HepG2 (cell line): Measurements from ENCODE around the gene ATXN7L2. TPM values are rescaled to one million over a fixed set of nuclear protein-coding genes. Genes with fewer than 3 reads are reported as not detected.

Source experiments
- ATAC-seq: fragments of 200-7000 bp; cut with Tn5 transposase; 3 replicates; pipeline ENCODE4 v1.9.1; 2020; ENCODE audit warnings: mild to moderate bottlenecking, moderate library complexity
- BruUV-seq: library from RNA; stranded (reverse); fragments of 400-500 nt; replicated peaks from 2 replicates; lab custom pipeline; 2021; lab: Mats Ljungman, UMichigan
- CTCF ChIA-PET: fragments of 300-600 bp; formaldehyde crosslinking; extraction: SDS; loops from one replicate; lab custom pipeline; 2021; ENCODE audit warnings: low total read pairs, inconsistent platforms, low intra/inter-chr PET ratio; lab: Yijun Ruan, JAX
- POLR2A ChIA-PET: fragments of 350-600 bp; sonication (Branson Sonifier 250); formaldehyde crosslinking; loops from one replicate; lab custom pipeline; 2020; ENCODE audit warnings: antibody characterized with exemption, inconsistent platforms; lab: Yijun Ruan, JAX
- DNase-seq: peaks from one replicate; pipeline ENCODE4 v3.0.0-alpha.2; 2015; ENCODE audit warnings: low spot score
- FAIRE-seq: peaks from 3 replicates; lab custom pipeline; 2011; peaks lifted over from hg19 to GRCh38; lab: Jason Lieb, UNC
- H2AFZ ChIP-seq: one replicate; pipeline ENCODE4 v1.6.1; 2011; ENCODE audit warnings: low read length, inconsistent platforms
- H3K27ac ChIP-seq: fragments of 300-600 bp; 3 replicates; pipeline ENCODE4 v1.8.0; 2011; ENCODE audit warnings: mixed run types, mild to moderate bottlenecking, mixed read lengths, low read length, inconsistent platforms; ENCODE audit not compliant: insufficient read depth; ENCODE audit errors: extremely low read length
- H3K27me3 ChIP-seq, 2 experiments: fragments of 200-600 bp in 1 of 2; 2 replicates in 1 of 2; 3 replicates in 1 of 2; pipeline versions ENCODE4 v1.6.0 to v1.8.0; 2011; ENCODE audit warnings: low read length in 2 of 2, mild to moderate bottlenecking in 2 of 2, moderate library complexity in 2 of 2, inconsistent platforms in 1 of 2; ENCODE audit not compliant: insufficient read depth in 2 of 2, control insufficient read depth in 1 of 2
- H3K36me3 ChIP-seq, 2 experiments: fragments of 200-600 bp in 1 of 2; replicated peaks in 1 of 2; 2 replicates in 1 of 2; 3 replicates in 1 of 2; pipeline versions ENCODE4 v1.5.1 to v1.8.0; 2011; ENCODE audit warnings: low read length in 2 of 2, inconsistent platforms in 1 of 2; ENCODE audit not compliant: insufficient read depth in 2 of 2, control insufficient read depth in 1 of 2
- H3K4me1 ChIP-seq: 2 replicates; pipeline ENCODE4 v1.5.1; 2012; ENCODE audit warnings: low read length, inconsistent platforms; ENCODE audit not compliant: insufficient read depth
- H3K4me2 ChIP-seq: 2 replicates; pipeline ENCODE4 v1.6.0; 2011; ENCODE audit warnings: low read depth, low read length, inconsistent platforms
- H3K4me3 ChIP-seq, 3 experiments: fragments of 200-600 bp in 1 of 3; sonication (generic), shearing (Covaris generic) in 1 of 3; replicated peaks in 1 of 3; 2 replicates each; pipeline ENCODE4 v1.5.1; 2011 to 2016; ENCODE audit warnings: low read length in 3 of 3, inconsistent platforms in 2 of 3, low read depth in 2 of 3, mild to moderate bottlenecking in 2 of 3, control low read depth in 1 of 3, mixed read lengths in 1 of 3; ENCODE audit not compliant: insufficient read depth in 1 of 3
- H3K79me2 ChIP-seq: one replicate; pipeline ENCODE4 v1.6.1; 2011; ENCODE audit warnings: low read length, inconsistent platforms; ENCODE audit not compliant: insufficient read depth
- H3K9ac ChIP-seq: 2 replicates; pipeline ENCODE4 v1.6.0; 2011; ENCODE audit warnings: mild to moderate bottlenecking, low read depth, low read length, inconsistent platforms; ENCODE audit not compliant: insufficient read depth
- H3K9me3 ChIP-seq: 2 replicates; pipeline ENCODE4 v1.5.1; 2012; ENCODE audit warnings: mild to moderate bottlenecking, low read length
- H4K20me1 ChIP-seq: 2 replicates; pipeline ENCODE4 v1.6.0; 2011; ENCODE audit warnings: inconsistent platforms, mild to moderate bottlenecking, low read length, moderate library complexity; ENCODE audit not compliant: insufficient read depth
- AGO1 ChIP-seq: fragments of 200-400 bp; formaldehyde crosslinking; IDR thresholded peaks from 2 replicates; pipeline ENCODE4 v1.6.1; 2017; ENCODE audit warnings: mild to moderate bottlenecking, low read depth, low read length, moderate library complexity; ENCODE audit not compliant: poor library complexity, severe bottlenecking
- ATF7-NPFF ChIP-seq: sonication (generic); formaldehyde crosslinking; IDR thresholded peaks from 2 replicates; pipeline ENCODE4 v1.8.1; 2023; ENCODE audit warnings: mild to moderate bottlenecking, low read depth, missing genetic modification reagents, moderate library complexity
- LCORL ChIP-seq, 2 experiments: fragments of 450-650 bp in 1 of 2; sonication (generic) in 1 of 2; formaldehyde crosslinking in 1 of 2; IDR thresholded peaks; 2 replicates each; pipeline versions ENCODE4 v1.5.0 to v1.6.1; 2017 to 2020; ENCODE audit warnings: antibody characterized with exemption in 1 of 2, missing genetic modification reagents in 1 of 2
- NONO ChIP-seq, 2 experiments: fragments of 450-650 bp in 1 of 2; sonication (generic) in 1 of 2; formaldehyde crosslinking in 1 of 2; IDR thresholded peaks in 1 of 2; conservative IDR thresholded peaks in 1 of 2; 2 replicates each; pipeline versions ENCODE4 v1.6.1 to v1.8.0; 2017 to 2022; ENCODE audit warnings: mild to moderate bottlenecking in 1 of 2, missing genetic modification reagents in 1 of 2, moderate library complexity in 1 of 2
- TAF1 ChIP-seq: sonication (generic); formaldehyde crosslinking; IDR thresholded peaks from 2 replicates; pipeline ENCODE4 v1.4.0; 2020; ENCODE audit warnings: missing genetic modification reagents
- U2AF2 ChIP-seq: fragments of 200-400 bp; formaldehyde crosslinking; IDR thresholded peaks from 2 replicates; pipeline ENCODE4 v1.6.1; 2017; ENCODE audit warnings: low read depth, mild to moderate bottlenecking, low read length
- YEATS4 ChIP-seq: sonication (generic); formaldehyde crosslinking; IDR thresholded peaks from 2 replicates; pipeline ENCODE4 v1.4.0; 2020; ENCODE audit warnings: missing genetic modification reagents, borderline replicate concordance
- ZFX ChIP-seq: sonication (generic); formaldehyde crosslinking; IDR thresholded peaks from 2 replicates; pipeline ENCODE4 v1.4.0; 2020; ENCODE audit warnings: mild to moderate bottlenecking, low read depth, missing genetic modification reagents, moderate library complexity
- ZNF761 ChIP-seq: sonication (generic); formaldehyde crosslinking; conservative IDR thresholded peaks from 2 replicates; pipeline ENCODE4 v1.4.0; 2020; ENCODE audit warnings: mild to moderate bottlenecking, missing genetic modification reagents
- ZNF768 ChIP-seq: sonication (generic); formaldehyde crosslinking; IDR thresholded peaks from 2 replicates; pipeline ENCODE4 v1.4.0; 2020; ENCODE audit warnings: missing genetic modification reagents
- ZNF850 ChIP-seq: sonication (generic); formaldehyde crosslinking; conservative IDR thresholded peaks from 2 replicates; pipeline ENCODE4 v1.9.0; 2021; ENCODE audit warnings: mild to moderate bottlenecking, missing genetic modification reagents
- WGBS: methylation state at CpG from one replicate; pipeline ENCODE4 v1.1.6; 2017; ENCODE audit warnings: low lambda C conversion rate; 5-methylcytosine and 5-hydroxymethylcytosine counted together
- in situ Hi-C: cut with HindIII; loops from 2 replicates; pipeline ENCODE4 v1.10.0; 2017; ENCODE audit warnings: low pct_unique_long_range_greater_than_20kb; ENCODE audit not compliant: extremely low pct_ligation_motif_present
- intact Hi-C: fragments of 100-400 bp; cut with micrococcal nuclease; formaldehyde crosslinking; loops from one replicate; pipeline ENCODE4 v1.10.0; 2022; ENCODE audit not compliant: unreplicated experiment
- polyA plus RNA-seq, 8 experiments: library from polyadenylated mRNA; depleted of rRNA in 3 of 8; stranded (reverse) in 7 of 8; unstranded in 1 of 8; fragments of >200 nt; fragmentation: Illumina TruSeq in 4 of 8; extraction: Trizol in 4 of 8; gene quantifications; 2 replicates each; pipeline versions ENCODE4 v1.2.1 to v1.2.3, GENCODE V29; 2011 to 2016; ENCODE audit warnings: low read depth in 4 of 8, missing spikeins in 1 of 8, mixed read lengths in 1 of 8; ENCODE audit not compliant: insufficient read depth in 1 of 8
- total RNA-seq, 5 experiments: library from RNA; depleted of rRNA; stranded (reverse); fragments of >200 nt; fragmentation: Illumina TruSeq; extraction: Trizol; gene quantifications; 2 replicates each; pipeline ENCODE4 v1.2.3, GENCODE V29; 2016; ENCODE audit warnings: low read depth in 1 of 5
- TF ChIP-seq, protein P1 (sequence below): sonication (generic); formaldehyde crosslinking; IDR thresholded peaks from 2 replicates; pipeline ENCODE4 v1.4.0; 2020; ENCODE audit warnings: missing genetic modification reagents

ATXN7L2 gene
- total and polyA plus RNA-seq, 2 of the 13 experiments (the other 11 are each of a cell fraction or from before 2014, with no cell fraction given): 2.7 to 2.8 TPM

DNA sequence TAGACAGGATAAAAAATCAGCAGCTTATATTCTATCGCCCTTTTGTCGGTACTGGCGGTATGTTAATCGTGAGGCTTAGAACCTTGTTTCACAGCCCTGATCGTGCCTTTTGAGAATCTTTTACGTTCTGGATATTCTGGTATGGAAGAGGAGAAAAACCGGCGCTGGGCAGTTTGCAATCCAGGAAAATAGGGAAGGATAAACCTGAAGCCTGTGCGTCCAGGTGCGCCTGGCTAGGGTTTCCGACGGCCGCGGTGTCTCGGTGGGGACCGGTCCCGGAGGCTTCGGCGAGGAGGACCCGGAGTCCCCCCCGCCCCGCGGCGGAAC, 17.6 kb upstream of the ATXN7L2 start:
- WGBS: 5% methylated on average over 15 of the region's 24 CpGs
- Histone ChIP-seq H4K20me1 (no peaks in the 10 kb centered on the region), H3K79me2 (no peaks in the 10 kb centered on the region), H2AFZ (no peak overlapping the region), H3K4me2 (peak overlapping the region; percentile 82), H3K27me3 (peaks cover 0 to 64% of the 10 kb centered on the region in 2 experiments; a peak in 4 of 5 replicates), H3K4me1 (peaks cover 19% of the 10 kb centered on the region), H3K36me3 (no peaks in the 10 kb centered on the region), H3K27ac (no peak overlapping the region), H3K9me3 (no peaks in the 10 kb centered on the region), H3K9ac (no peak overlapping the region), H3K4me3 (peak overlapping the region; percentile 55 to 75 (median 62))
- intact Hi-C loops: no loop called here
- no TSS peak for BruUV-seq
- TF ChIP-seq AGO1: peak; percentile 50
- TF ChIP-seq YEATS4 (CRISPR knock-in tag): 0 out of 2 replicates have a peak, but pooled peaks have one; percentile 51
- no peak for TF ChIP-seq ZNF768 (CRISPR knock-in tag)
- 0 out of 2 replicates have a peak, but pooled peaks have one; percentile 20 for TF ChIP-seq ZNF850
- TF ChIP-seq LCORL (IDR thresholded peaks at IDR 0.05): no peak
- TF ChIP-seq LCORL (CRISPR knock-in tag; IDR thresholded peaks at IDR 0.05): no peak
- CTCF ChIA-PET: no interaction called here
- no peak for FAIRE-seq
- peak; percentile 55; the same call in 2 of the 3 replicates for ATAC-seq
- DNase-seq: no peak
- in situ Hi-C loops: no loop called here
- POLR2A ChIA-PET: interaction anchor here (1.0 kb wide), 1 partner anchor 20 kb away, joined by 3 read pairs; no protein-coding TSS in a partner anchor

DNA sequence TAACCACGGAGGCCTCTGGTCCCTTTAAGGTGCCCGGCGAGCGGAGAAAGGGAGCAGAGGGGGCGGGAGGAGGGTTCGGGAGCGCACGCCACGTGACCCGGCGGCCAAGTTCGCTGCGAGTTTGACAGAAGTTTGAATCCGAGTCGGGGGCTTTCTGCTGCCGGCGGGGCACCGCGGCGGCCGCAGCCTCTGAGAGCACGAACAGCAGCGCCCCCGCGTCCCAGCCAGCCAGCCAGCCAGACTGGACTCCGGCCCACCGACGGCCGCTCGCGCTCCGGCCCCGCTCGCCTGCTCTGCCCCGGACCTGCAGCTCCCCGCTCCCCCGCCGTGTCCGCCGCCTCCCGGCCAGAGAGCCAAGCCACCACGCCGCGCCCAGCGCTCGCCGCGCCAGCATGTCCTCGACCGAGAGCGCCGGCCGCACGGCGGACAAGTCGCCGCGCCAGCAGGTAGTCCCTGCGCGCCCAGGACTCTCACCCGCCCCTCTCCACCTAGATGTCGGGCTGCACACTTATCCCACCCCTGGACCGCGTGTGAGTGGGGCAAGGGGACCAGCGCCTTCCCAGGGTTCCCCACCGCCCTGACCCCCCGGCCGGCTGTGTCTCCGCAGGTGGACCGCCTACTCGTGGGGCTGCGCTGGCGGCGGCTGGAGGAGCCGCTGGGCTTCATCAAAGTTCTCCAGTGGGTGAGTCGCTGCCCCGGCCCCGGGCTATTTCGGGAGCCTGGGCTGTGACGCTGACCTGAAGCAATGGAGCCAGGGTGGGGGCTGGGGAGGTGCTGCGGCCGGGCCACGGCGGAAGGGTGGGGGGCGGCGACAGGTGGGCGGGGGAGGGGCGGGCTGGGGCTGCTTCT, 17.0 kb upstream of the ATXN7L2 start, which contains the start of gene SYPL2:
TSS of gene SYPL2 (plus strand) at position 95 of the 849 bp plus-strand sequence. CDS start at position 393, 298 bp downstream.
- DNase-seq (no peak), FAIRE-seq (no peak), ATAC-seq (peak; percentile 89)
- peak within 1 kb of the TSS; percentile 55 to 75 (median 62) for H3K4me3 ChIP-seq
- no peaks in the 10 kb centered on the region for H3K9me3 ChIP-seq
- POLR2A ChIA-PET: interaction anchor here (1.0 kb wide), 1 partner anchor 19 kb away, joined by 3 read pairs; no protein-coding TSS in a partner anchor
- WGBS: 1% methylated on average over 14 of the region's 88 CpGs
- H3K27me3 ChIP-seq: peaks cover 0 to 61% of the 10 kb centered on the region in 2 experiments; a peak in 4 of 5 replicates
- no TSS peak for BruUV-seq
- CTCF ChIA-PET: no interaction called here
- peak within 1 kb of the TSS; percentile 82 for H3K4me2 ChIP-seq
- no peaks in the 10 kb centered on the region for H3K36me3 ChIP-seq
- peaks cover 19% of the 10 kb centered on the region for H3K4me1 ChIP-seq
- no peak within 1 kb of the TSS for H3K27ac ChIP-seq
- no peak within 1 kb of the TSS for H3K9ac ChIP-seq
- no peaks in the 10 kb centered on the region for H3K79me2 ChIP-seq
- intact Hi-C loops (no loop called here), in situ Hi-C loops (no loop called here)
- no peaks in the 10 kb centered on the region for H4K20me1 ChIP-seq
- H2AFZ ChIP-seq: no peak within 1 kb of the TSS
- TF ChIP-seq, protein P1, sequence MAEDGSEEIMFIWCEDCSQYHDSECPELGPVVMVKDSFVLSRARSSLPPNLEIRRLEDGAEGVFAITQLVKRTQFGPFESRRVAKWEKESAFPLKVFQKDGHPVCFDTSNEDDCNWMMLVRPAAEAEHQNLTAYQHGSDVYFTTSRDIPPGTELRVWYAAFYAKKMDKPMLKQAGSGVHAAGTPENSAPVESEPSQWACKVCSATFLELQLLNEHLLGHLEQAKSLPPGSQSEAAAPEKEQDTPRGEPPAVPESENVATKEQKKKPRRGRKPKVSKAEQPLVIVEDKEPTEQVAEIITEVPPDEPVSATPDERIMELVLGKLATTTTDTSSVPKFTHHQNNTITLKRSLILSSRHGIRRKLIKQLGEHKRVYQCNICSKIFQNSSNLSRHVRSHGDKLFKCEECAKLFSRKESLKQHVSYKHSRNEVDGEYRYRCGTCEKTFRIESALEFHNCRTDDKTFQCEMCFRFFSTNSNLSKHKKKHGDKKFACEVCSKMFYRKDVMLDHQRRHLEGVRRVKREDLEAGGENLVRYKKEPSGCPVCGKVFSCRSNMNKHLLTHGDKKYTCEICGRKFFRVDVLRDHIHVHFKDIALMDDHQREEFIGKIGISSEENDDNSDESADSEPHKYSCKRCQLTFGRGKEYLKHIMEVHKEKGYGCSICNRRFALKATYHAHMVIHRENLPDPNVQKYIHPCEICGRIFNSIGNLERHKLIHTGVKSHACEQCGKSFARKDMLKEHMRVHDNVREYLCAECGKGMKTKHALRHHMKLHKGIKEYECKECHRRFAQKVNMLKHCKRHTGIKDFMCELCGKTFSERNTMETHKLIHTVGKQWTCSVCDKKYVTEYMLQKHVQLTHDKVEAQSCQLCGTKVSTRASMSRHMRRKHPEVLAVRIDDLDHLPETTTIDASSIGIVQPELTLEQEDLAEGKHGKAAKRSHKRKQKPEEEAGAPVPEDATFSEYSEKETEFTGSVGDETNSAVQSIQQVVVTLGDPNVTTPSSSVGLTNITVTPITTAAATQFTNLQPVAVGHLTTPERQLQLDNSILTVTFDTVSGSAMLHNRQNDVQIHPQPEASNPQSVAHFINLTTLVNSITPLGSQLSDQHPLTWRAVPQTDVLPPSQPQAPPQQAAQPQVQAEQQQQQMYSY: no peak
- TF ChIP-seq U2AF2 (no peak), ZFX (CRISPR knock-in tag) (peak; percentile 29), ZNF761 (CRISPR knock-in tag) (0 out of 2 replicates have a peak, but pooled peaks have one; percentile 47), ATF7-NPFF (CRISPR knock-in tag) (peak; percentile 50; the same call in 1 of the 2 replicates), NONO (IDR thresholded peaks at IDR 0.05) (no peak), NONO (CRISPR knock-in tag; conservative IDR thresholded peaks at IDR 0.05) (0 out of 2 replicates have a peak, but pooled peaks have one; percentile 24), TAF1 (CRISPR knock-in tag) (no peak)
